NCI-H460 (cell line): ENCODE data around the gene CLIC3. TPM values are rescaled to one million over a fixed set of nuclear protein-coding genes. Genes with fewer than 3 reads are reported as not detected.
"Not testable (repeated sequence)": the region's sequence is repeated elsewhere in the genome, so short reads cannot be mapped to it uniquely, and the experiment has no call there.

ENCODE experiments used
- DNase-seq: peaks from one replicate; pipeline ENCODE4 v3.0.0-alpha.2; 2016; ENCODE audit warnings: low read depth; ENCODE audit errors: extremely low read depth
- total RNA-seq: library from RNA; depleted of rRNA; stranded (reverse); fragments of >200 nt; shearing (Covaris generic); gene quantifications from 2 replicates; pipeline ENCODE4 v1.2.3, GENCODE V29; 2014

The CLIC3 gene
- total RNA-seq, 1 experiment from 2014 or later: 0.17 TPM

DNA sequence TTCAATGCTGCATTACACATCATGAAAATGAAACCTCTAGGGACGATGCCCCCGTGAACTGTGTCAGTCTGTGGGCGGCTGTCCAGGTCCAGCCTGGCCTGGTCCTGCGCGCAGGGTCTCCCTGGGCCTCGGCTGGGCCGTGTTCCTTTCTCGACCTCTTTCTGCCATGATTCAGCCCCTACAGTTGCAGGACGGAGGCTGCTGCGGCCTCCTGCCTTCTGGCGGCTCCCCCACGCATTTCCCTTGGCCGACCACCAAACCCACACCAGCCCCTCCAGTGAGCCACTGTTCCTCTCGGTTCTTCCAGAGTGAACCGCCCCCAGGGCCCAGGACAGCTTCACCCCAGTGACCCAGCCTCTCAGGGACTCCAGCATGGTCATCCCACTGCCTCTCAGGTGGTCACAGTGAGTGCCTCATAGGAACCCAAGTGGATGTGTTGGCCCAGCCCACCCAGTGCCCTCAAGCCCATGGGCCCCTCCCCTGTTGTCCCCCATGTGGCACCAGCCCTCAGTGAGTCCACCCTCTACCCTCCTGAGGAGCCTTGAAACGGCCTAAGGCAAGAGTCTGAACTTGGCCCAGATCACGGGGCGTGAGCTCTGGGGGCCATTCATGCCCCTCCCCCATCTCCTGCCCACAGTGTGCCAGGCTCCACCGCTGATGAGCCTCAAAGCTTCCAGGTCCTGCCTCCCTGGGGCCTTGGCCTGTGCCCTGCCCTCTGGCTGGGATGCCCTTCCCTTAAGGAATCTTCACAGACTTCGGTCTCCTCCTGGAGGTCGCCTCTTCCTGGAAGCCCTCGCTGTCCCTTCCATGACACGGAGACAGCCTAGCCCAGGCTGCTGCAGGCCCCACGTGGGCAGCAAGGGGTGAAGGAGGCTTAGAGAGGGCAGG is 10.0 kb upstream of the CLIC3 start:
- DNase-seq: no peak

GRCh38 chr9:137004285-137004684 is 7.9 kb upstream of the CLIC3 start:
- DNase-seq: not testable (repeated sequence)

- DNase-seq: no peak
Measured at GRCh38 chr9:137002646-137003041, 6.3 kb upstream of the CLIC3 start.

GRCh38 chr9:137001857-137002645 is 5.7 kb upstream of the CLIC3 start:
- no peak for DNase-seq

- DNase-seq: no peak
Measured at GRCh38 chr9:137000177-137000930, 4.0 kb upstream of the CLIC3 start.

DNA sequence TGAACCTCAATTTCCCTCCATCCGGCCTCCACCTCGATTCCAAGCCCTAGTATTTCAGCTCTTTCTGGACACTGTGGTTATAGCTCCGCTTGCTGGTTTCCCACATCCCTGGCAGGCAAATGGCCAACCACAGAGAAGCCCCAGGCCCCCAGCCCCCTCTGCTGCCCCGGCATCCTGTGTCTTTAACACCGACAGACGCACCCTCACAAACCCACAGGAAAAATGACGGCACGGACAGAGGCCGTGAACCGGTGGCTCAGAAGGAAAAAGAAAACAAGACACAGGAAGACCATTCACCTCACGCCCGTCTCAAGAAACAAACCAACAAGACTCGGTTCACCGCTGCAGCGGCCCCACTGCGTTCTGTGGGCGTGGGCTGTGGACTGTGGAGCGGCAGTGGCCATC is 1.5 kb upstream of the CLIC3 start:
- no peak for DNase-seq

GRCh38 chr9:136997371-136997770 is 1.0 kb upstream of the CLIC3 start:
- no peak for DNase-seq

- no peak for DNase-seq
Measured at GRCh38 chr9:136995772-136996311, 526 bp downstream of the CLIC3 start.

DNA sequence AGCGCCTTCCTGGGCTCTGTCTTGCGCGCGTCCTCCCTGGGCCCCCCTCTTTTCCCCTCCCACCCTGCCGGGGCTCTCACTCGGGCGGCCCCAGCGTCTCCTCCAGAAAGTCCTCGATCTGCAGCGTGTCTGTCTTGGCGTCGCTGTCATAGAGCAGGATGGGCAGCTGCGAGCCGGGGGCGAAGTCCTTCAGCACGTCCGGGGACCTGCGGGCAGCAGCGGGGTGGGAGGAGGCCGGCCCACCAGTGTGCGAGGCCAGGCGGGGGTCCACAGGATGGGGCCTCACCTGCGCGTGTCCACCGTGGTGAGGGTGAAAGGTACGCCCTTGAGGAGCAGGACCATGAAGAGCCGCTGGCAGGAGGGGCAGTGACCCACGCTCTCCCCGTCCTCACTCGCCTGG is 1.0 kb downstream of the CLIC3 start:
- DNase-seq: no peak

GRCh38 chr9:136994888-136995230 is 1.5 kb downstream of the CLIC3 start:
- no peak for DNase-seq

DNA sequence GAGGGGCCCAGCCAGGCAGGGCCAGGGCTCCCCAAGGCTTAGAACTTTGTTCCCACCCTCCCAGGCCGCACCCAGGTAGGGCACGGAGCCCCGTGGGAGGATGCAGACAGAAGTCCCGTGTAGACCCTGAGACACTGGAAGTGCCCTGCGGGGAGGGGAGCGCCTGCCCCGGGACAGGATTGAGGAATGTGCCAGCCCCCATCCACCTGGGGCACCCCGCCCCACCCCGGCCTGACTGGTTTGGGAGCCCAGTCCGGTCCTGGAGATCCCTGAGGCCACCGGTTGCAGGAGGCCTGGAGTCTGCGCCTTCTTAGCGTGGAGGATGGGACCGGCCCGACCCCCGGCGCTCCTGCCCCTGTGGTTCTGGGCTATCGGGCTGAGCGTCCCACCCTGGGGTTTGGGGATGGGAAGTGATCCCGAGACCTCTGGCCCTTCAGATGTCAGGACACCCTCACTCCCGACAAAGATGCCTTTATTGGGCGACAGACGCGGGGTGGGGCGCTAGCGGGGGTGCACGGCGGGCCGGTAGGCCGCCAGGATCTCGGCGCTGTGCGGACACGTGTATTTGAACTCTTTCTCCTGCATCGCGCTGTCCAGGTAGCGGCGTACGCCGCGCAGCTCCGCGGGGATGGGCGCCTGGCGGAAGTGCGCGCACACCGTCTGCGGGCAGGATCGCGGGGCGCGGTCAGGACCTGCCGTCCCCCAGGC is 2.0 kb downstream of the CLIC3 start:
- DNase-seq: no peak

DNA sequence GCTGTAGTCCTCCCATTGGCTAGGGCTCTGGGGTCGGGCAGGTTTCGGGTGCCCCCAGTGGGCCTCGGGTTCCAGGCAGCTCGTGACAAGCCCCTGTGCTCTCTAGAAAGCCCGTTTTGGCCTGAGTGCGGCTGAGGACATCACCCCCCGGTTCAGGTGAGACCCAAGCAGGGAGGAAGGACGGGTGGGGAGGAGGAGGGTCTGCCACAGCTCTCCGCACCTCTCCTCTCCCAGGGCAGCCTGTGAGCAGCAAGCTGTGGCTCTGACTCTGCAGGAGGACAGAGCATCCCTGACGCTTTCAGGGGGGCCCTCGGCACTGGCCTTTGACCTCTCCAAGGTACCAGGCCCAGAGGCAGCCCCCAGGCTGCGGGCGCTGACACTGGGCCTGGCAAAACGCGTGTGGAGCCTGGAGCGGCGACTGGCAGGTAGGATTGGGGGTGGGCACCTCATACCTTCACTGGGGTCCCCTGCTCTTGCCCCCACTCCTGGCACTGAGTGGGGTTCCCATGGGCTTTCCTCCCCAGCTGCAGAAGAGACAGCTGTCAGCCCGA is 3.5 kb downstream of the CLIC3 start:
- no peak for DNase-seq

- DNase-seq: peak; percentile 91
Measured at GRCh38 chr9:136991993-136992818, 4.2 kb downstream of the CLIC3 start, which contains the start of gene PAXX. Gene PAXX, plus strand, starts transcription at chr9:136992422. Its CDS starts 22 bp downstream, at chr9:136992444.

DNA sequence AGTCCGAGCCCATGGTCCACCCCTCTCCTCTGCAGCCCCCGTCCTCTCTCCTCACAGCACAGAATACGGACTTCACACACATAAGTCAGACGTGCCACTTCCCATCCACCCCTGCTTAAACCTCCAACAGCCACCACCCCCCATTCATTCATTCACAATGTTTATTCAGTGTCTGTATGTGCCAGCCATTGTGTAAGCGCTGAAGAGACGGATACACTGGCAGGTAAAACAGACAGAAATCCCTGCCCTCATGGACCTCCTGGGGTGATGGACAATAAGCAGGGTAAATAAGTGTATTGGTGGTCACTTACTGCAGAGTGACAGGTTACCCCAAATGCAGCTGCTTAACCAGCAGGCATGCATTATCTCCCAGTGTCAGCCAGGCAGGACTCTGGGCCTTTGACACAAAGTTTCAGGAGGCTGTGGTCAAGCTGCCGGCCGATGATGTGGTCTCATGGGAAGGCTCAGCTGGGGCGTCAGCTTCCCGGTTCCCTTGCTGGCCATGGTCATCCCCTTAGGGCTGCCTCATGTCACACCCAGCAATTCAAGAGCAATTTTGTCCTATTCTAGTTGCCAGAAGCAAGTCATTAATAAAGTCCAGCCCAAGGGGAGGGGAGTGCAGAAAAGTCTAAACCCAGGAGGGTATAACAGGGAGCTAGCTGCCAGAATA is 6.0 kb downstream of the CLIC3 start:
- DNase-seq: no peak

- DNase-seq: no peak
Measured at GRCh38 chr9:136988872-136989271, 7.5 kb downstream of the CLIC3 start.

DNA sequence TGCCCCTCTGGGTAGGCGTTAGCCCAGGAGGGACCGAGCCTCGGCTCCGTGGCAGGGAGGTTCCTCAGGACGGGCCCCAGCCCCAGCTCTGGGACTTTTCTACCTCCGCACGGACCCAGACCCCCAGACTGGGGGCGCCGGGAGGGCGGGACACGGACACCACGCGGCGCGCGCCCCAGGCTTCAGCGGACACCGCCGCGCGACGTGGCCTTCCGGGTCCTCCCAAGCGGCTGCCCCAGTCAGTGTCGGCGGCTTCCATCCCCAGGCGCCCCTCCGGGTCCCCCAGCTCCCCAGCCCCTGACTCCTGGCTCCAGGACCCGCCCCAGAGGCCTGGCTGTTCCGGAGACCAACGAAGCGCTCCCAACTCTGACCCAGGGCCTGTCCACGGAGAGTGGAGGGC is 10.5 kb downstream of the CLIC3 start:
- no peak for DNase-seq

DNA sequence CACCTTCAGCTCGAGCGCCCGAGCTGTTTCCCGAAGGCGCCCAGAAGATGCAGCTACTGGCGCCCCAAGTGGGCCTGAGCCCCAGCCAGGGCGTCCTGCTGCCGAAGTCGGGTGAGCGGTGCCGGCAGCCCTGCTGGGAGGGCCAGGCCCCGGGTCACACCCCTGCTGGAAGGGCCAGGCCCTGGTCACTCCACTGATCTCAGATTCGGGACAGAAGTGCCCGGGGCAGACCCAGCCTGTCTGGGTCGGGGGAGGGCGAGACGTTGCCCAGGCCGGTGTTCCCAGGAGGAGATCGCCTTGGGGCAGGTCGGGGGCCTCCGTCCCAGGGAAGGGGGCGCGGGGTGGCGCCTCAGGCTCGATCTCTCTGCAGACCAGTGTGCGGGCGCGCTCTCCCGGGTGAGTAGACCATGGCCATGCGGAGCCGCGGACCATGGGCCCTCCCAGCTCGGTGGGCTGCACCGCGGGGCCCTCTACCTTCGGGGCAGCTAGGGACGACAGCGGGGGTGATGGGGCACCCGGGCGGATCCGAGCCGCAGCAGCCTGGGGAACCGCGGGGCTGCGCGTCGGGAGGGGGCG is 11.3 kb downstream of the CLIC3 start:
- DNase-seq: no peak

DNA sequence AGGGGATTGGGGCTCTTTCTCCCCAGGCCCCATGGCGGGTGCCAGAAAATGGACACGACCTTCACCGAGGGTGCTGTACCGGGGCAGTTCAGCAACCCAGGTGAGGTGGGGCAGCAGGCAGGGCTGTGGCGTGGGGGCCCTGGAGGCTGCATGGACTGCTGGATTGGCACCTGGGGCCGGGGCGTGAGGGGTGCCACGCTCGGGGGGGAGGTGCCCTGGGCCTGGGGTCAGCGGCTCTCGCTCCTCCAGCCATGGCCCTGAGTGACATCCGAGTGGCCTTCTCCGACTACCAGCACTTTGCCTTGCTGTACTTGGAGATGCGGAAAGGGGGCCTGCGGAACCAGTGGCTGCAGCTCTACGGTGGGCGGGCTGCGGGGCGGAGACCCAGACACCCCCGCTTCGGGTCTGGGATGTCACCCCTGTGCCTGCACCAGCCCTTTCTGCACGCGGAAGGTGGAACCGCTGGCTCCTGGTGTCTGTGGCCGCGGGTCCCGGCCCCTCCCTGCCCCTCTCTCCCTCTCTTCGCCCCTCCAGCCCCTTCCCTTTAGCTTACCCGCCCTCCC is 11.8 kb downstream of the CLIC3 start:
- no peak for DNase-seq
